Measurements from ENCODE around the gene UBE2J2. TPM values are rescaled to one million over a fixed set of nuclear protein-coding genes. Genes with fewer than 3 reads are reported as not detected.

UBE2J2 gene
- total RNA-seq, 1 donor from 2014 or later, result 32.9 TPM

DNA sequence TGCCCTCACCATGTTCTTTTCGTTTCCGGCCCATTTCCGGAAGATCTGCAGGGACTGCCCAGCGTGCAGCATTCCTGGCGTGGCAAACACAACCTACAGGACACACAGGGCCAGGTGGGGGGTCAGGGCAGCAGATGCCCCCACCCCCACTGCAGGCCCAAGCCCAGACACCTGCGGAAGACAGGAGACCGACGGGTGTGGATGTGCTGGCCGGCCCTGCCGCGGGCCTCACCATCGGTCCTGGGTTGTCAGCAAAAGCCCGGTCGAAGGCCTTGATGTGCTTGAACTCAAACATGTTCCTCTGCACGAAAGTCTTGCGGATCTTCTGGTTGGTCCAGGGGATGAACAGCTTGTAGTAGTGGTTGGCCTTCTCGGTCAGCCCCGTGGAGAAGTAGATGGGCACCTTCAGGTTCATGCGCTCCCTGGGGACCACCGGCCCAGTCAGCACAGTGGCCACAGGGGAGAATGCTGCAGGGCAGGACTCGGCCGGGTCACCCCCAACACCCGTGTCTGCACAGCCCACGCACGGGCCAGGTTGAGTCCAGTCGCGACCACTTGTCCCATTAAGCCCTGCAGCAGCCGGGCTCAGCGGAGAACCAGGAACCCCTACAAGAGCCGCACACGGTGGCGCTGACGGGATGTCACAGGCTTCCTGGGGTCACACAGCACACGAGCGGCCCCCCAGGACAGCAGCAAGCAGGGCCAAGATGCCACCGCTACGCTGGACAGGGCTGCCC is 40.0 kb upstream of the UBE2J2 start:
- Mint-ChIP-seq H3K4me1 (peaks cover 6% of the 10 kb centered on the region), H3K27me3 (ENCODE audit: insufficient read depth, low read depth) (peaks cover 4% of the 10 kb centered on the region), H3K27ac (no peak overlapping the region), H3K9me3 (no peaks in the 10 kb centered on the region), H3K36me3 (peaks cover 6% of the 10 kb centered on the region), H3K4me3 (no peak overlapping the region)
- Histone ChIP-seq H3K4me2 (no peak overlapping the region), H3K4me3 (no peak overlapping the region), H3K9ac (no peak overlapping the region), H3K79me2 (ENCODE audit: low read depth) (peaks cover 28% of the 10 kb centered on the region), H3K27ac (no peak overlapping the region), H3F3A (ENCODE audit: low read depth) (peaks cover 25% of the 10 kb centered on the region), H2AFZ (replicated peaks) (no peak overlapping the region), H3K4me1 (peaks cover 17% of the 10 kb centered on the region), H3K36me3 (no peaks in the 10 kb centered on the region), H3K27me3 (peaks cover 10% of the 10 kb centered on the region), H3K9me3 (ENCODE audit: low read depth) (no peaks in the 10 kb centered on the region), H4K20me1 (ENCODE audit: low read depth) (peaks cover 70% of the 10 kb centered on the region)
- TF ChIP-seq EZH2 (IDR thresholded peaks at IDR 0.05) (no peak), EZH2phosphoT487 (IDR thresholded peaks at IDR 0.05) (no peak)
- TF ChIP-seq, protein P1, sequence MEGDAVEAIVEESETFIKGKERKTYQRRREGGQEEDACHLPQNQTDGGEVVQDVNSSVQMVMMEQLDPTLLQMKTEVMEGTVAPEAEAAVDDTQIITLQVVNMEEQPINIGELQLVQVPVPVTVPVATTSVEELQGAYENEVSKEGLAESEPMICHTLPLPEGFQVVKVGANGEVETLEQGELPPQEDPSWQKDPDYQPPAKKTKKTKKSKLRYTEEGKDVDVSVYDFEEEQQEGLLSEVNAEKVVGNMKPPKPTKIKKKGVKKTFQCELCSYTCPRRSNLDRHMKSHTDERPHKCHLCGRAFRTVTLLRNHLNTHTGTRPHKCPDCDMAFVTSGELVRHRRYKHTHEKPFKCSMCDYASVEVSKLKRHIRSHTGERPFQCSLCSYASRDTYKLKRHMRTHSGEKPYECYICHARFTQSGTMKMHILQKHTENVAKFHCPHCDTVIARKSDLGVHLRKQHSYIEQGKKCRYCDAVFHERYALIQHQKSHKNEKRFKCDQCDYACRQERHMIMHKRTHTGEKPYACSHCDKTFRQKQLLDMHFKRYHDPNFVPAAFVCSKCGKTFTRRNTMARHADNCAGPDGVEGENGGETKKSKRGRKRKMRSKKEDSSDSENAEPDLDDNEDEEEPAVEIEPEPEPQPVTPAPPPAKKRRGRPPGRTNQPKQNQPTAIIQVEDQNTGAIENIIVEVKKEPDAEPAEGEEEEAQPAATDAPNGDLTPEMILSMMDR (IDR thresholded peaks at IDR 0.05), result no peak
- DNase-seq (ENCODE audit: low spot score), result no peak

DNA sequence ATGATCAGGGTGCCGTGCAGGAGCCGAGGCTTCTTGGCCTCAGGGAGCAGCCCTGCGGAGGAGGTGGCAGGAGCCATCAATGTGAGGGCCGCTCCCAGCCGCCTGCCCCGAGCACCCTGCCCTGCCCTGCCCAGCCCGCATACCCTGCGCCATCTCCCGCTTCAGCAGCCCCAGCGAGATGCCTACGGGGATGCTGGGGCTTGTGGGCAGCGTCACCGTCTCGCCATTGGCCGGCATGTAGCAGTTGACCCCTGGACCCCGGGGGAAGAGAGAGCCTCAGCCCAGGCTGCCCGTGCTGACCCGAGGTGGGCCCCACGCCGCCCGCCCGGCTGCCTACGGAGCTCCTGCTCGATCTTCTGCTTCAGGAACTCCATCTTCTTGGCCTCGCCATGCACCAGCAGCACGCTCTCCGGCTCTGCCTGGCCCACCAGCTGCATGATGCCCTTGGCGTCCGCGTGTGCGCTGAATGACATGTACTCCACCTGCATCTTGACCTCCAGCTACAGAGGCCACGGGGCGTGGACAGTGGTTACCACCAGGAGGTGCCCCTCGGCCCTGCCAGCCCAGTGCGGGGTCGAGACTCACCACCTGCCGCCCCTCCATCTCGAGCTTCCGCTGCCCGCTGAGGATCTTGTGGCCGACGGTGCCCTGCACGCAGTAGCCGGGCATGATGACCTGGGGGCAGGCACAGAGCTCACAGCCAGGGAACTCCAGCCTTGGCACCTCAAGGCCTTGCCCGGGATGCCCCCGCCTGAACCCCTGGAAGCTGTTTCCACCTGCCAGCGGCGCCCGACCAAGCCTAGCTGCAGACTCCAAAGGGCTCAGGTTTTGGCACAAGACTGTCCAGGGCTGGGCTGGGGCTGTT is 39.0 kb upstream of the UBE2J2 start:
- Mint-ChIP-seq H3K36me3 (peaks cover 6% of the 10 kb centered on the region), H3K4me1 (peaks cover 6% of the 10 kb centered on the region), H3K9me3 (no peaks in the 10 kb centered on the region), H3K27ac (no peak overlapping the region), H3K4me3 (no peak overlapping the region), H3K27me3 (ENCODE audit: insufficient read depth, low read depth) (peaks cover 4% of the 10 kb centered on the region)
- Histone ChIP-seq H3K36me3 (no peaks in the 10 kb centered on the region), H3K4me1 (peaks cover 17% of the 10 kb centered on the region), H3K27me3 (peaks cover 10% of the 10 kb centered on the region), H3K27ac (no peak overlapping the region), H2AFZ (replicated peaks) (no peak overlapping the region), H3K79me2 (ENCODE audit: low read depth) (peaks cover 19% of the 10 kb centered on the region), H3F3A (ENCODE audit: low read depth) (peaks cover 28% of the 10 kb centered on the region), H3K9me3 (ENCODE audit: low read depth) (no peaks in the 10 kb centered on the region), H3K9ac (no peak overlapping the region), H3K4me2 (no peak overlapping the region), H4K20me1 (ENCODE audit: low read depth) (peaks cover 63% of the 10 kb centered on the region), H3K4me3 (no peak overlapping the region)
- DNase-seq (ENCODE audit: low spot score), result no peak
- no peak for TF ChIP-seq EZH2phosphoT487 (IDR thresholded peaks at IDR 0.05)
- TF ChIP-seq, protein P1 (IDR thresholded peaks at IDR 0.05), result no peak
- TF ChIP-seq EZH2 (IDR thresholded peaks at IDR 0.05), result no peak

DNA sequence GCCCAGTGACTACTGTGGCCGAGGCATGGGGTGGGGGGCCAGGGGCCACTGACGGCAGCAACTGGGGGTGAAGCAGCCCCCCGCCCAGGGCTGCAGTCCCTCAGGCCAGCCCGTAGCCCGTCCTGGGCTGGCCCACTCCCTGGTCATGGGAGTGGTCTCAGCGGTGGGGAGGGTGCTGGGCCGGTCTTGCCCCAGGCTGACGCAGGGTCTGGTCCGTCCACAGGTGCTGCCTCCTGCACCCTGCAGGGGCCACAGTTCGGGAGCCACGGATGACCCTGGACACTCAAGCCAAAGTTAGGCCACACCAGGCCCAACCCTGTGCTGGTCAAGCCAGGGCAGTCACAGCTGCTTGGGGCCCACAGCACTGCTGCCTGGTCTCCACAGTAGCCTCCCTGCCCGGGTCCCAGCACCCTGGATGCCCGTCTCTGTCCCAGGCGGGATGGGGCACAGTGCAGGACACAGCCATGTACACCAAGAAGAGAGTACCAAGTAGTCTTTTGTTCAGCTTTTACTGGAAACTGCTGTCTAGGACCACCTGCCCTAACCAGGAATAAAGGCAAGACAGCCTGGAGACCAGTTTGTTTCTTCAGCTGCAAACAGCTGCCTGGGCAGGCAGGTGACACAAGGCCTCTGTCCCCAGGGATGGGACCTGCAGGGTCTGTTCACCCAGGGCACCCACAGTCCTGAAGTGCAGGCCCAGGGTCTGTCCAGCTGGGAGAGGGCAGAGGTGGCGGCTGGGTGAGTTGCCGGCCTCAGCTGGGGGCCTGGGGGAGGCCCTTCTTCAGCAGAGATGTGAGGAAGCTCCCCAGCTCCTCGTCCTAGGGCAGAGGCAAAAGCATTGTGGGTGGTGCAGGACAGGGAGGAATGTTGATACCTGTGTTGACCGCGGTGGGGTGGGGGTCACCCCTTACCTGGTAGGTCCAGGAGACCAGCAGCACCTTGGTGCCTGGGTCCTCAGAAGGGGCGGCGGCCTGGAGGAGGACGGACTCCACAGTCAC is 37.8 kb upstream of the UBE2J2 start:
- H3K27ac Mint-ChIP-seq, result no peak overlapping the region
- Histone ChIP-seq H3K79me2 (ENCODE audit: low read depth) (peaks cover 12% of the 10 kb centered on the region), H3K9me3 (ENCODE audit: low read depth) (no peaks in the 10 kb centered on the region), H3F3A (ENCODE audit: low read depth) (peaks cover 20% of the 10 kb centered on the region), H3K4me1 (peaks cover 26% of the 10 kb centered on the region), H2AFZ (replicated peaks) (no peak overlapping the region), H3K27ac (no peak overlapping the region), H3K27me3 (peaks cover 10% of the 10 kb centered on the region), H3K36me3 (no peaks in the 10 kb centered on the region), H3K4me2 (no peak overlapping the region), H4K20me1 (ENCODE audit: low read depth) (peaks cover 55% of the 10 kb centered on the region), H3K4me3 (no peak overlapping the region), H3K9ac (no peak overlapping the region)
- peaks cover 6% of the 10 kb centered on the region for H3K27me3 Mint-ChIP-seq (ENCODE audit: insufficient read depth, low read depth)
- TF ChIP-seq, protein P1 (IDR thresholded peaks at IDR 0.05), result no peak
- TF ChIP-seq EZH2phosphoT487 (IDR thresholded peaks at IDR 0.05) (no peak), EZH2 (IDR thresholded peaks at IDR 0.05) (no peak)
- DNase-seq (ENCODE audit: low spot score), result no peak
- H3K36me3 Mint-ChIP-seq, result peaks cover 4% of the 10 kb centered on the region
- H3K4me1 Mint-ChIP-seq, result peaks cover 14% of the 10 kb centered on the region
- no peak overlapping the region for H3K4me3 Mint-ChIP-seq
- H3K9me3 Mint-ChIP-seq, result no peaks in the 10 kb centered on the region
